Activated B cell treated with CpG ODN at 0.5 μM for 24 hours (primary cell): ENCODE results near the gene PIGS. TPM values are rescaled to one million over a fixed set of nuclear protein-coding genes. Genes with fewer than 3 reads are reported as not detected.
"Not testable (repeated sequence)": the region's sequence is repeated elsewhere in the genome, so short reads cannot be mapped to it uniquely, and the experiment has no call there.

Experiments
- ATAC-seq: fragments of 200-7000 bp; cut with Tn5 transposase; one replicate; pipeline ENCODE4 v1.10.0; 2021; ENCODE audit warnings: low read depth, mild to moderate bottlenecking, moderate library complexity
- CTCF ChIA-PET: fragments of 350-600 bp; sonication (Branson Sonifier 250); formaldehyde crosslinking; loops from one replicate; lab custom pipeline; 2021; ENCODE audit warnings: antibody characterized with exemption; lab: Charles Lee
- POLR2A ChIA-PET: fragments of 350-600 bp; sonication (Branson Sonifier 250); formaldehyde crosslinking; loops from one replicate; lab custom pipeline; 2021; ENCODE audit warnings: antibody characterized with exemption; lab: Charles Lee
- DNase-seq: peaks from one replicate; pipeline ENCODE4 v3.0.0; 2022
- H3K27ac Mint-ChIP-seq: one replicate; pipeline ENCODE4 v1.8.0; 2020; ENCODE audit warnings: mixed read lengths
- H3K27me3 Mint-ChIP-seq: one replicate; pipeline ENCODE4 v1.8.0; 2021; ENCODE audit warnings: mixed read lengths
- H3K36me3 Mint-ChIP-seq: one replicate; pipeline ENCODE4 v1.8.0; 2021; ENCODE audit warnings: low read depth, mixed read lengths
- H3K4me1 Mint-ChIP-seq: one replicate; pipeline ENCODE4 v1.8.0; 2021; ENCODE audit warnings: mixed read lengths
- H3K4me3 Mint-ChIP-seq: one replicate; pipeline ENCODE4 v1.8.0; 2020; ENCODE audit warnings: mild to moderate bottlenecking, mixed read lengths
- H3K9me3 Mint-ChIP-seq: one replicate; pipeline ENCODE4 v1.8.0; 2020; ENCODE audit warnings: mixed read lengths
- CTCF ChIP-seq: fragments of 200-600 bp; IDR thresholded peaks from one replicate; pipeline ENCODE4 v1.8.0; 2022; ENCODE audit warnings: antibody characterized with exemption, mild to moderate bottlenecking
- intact Hi-C: fragments of 100-400 bp; cut with micrococcal nuclease; formaldehyde crosslinking; loops from one replicate; pipeline ENCODE4 v1.15.1; 2024
- total RNA-seq: library from RNA; stranded (reverse); gene quantifications from 2 replicates; pipeline ENCODE4 v1.2.3, GENCODE V29; 2022

Gene PIGS
- total RNA-seq, 1 donor from 2014 or later, result 92.2 TPM

GRCh38 chr17:28610376-28610775 lies 39.1 kb upstream of the PIGS start:
- H3K36me3 Mint-ChIP-seq, result peaks cover 38% of the 10 kb centered on the region
- POLR2A ChIA-PET, result interaction anchor here (1.8 kb wide), 1 partner anchor 11 kb away, joined by 11 read pairs; no protein-coding TSS in a partner anchor
- H3K4me1 Mint-ChIP-seq, result peaks cover 28% of the 10 kb centered on the region
- no peak for DNase-seq
- no peak overlapping the region for H3K4me3 Mint-ChIP-seq
- no peak overlapping the region for H3K27ac Mint-ChIP-seq
- no peak for ATAC-seq
- intact Hi-C loops, result loop anchor here (5.0 kb wide), 2 partner anchors 38 to 58 kb away; partner anchors contain the start of genes PIGS and UNC119
- no peaks in the 10 kb centered on the region for H3K9me3 Mint-ChIP-seq
- CTCF ChIA-PET, result interaction anchor here (1.2 to 4.7 kb wide), 3 partner anchors 13 to 115 kb away, joined by 3 to 66 read pairs (median 32); no protein-coding TSS in a partner anchor
- TF ChIP-seq CTCF, result no peak
- no peaks in the 10 kb centered on the region for H3K27me3 Mint-ChIP-seq

GRCh38 chr17:28604031-28604430 lies 32.7 kb upstream of the PIGS start:
- CTCF ChIA-PET, H3K27ac Mint-ChIP-seq, H3K4me3 Mint-ChIP-seq, intact Hi-C loops, DNase-seq, ATAC-seq, POLR2A ChIA-PET, H3K4me1 Mint-ChIP-seq, H3K9me3 Mint-ChIP-seq, H3K27me3 Mint-ChIP-seq: not testable (repeated sequence)
- peaks cover 13% of the 10 kb centered on the region for H3K36me3 Mint-ChIP-seq

- ChIA-PET POLR2A (interaction anchor here (0.5 to 4.9 kb wide), 28 partner anchors 8 to 705 kb away, joined by 3 to 80 read pairs (median 5); partner anchors contain the start of genes ALDOC, BLTP2, PHF12 and PIGS), CTCF (interaction anchor here (0.7 to 2.0 kb wide), 7 partner anchors 12 to 60 kb away, joined by 3 to 9 read pairs (median 4); partner anchors contain the start of genes PIGS and RSKR)
- no peak for TF ChIP-seq CTCF
- peak overlapping the region; percentile 87 for H3K4me3 Mint-ChIP-seq
- H3K9me3 Mint-ChIP-seq, result no peaks in the 10 kb centered on the region
- intact Hi-C loops, result loop anchor here (1.0 to 5.0 kb wide), 8 partner anchors 22 to 693 kb away; partner anchors contain the start of genes BLTP2, NUFIP2, PHF12 and PIGS
- H3K27me3 Mint-ChIP-seq, result no peaks in the 10 kb centered on the region
- DNase-seq (peak; percentile 49), ATAC-seq (peak; percentile 62)
- H3K4me1 Mint-ChIP-seq, result peaks cover 24% of the 10 kb centered on the region
- peaks cover 8% of the 10 kb centered on the region for H3K36me3 Mint-ChIP-seq
- H3K27ac Mint-ChIP-seq, result peak overlapping the region; percentile 96
These were observed 28.2 kb upstream of the PIGS start for GRCh38 chr17:28599311-28600184.

GRCh38 chr17:28598799-28599310 lies 27.5 kb upstream of the PIGS start, which contains the start of gene SPAG5:
Gene SPAG5, minus strand, starts transcription at chr17:28599025. Its CDS starts 79 bp downstream, at chr17:28598946.
- H3K27me3 Mint-ChIP-seq, result no peaks in the 10 kb centered on the region
- POLR2A ChIA-PET, result interaction anchor here (0.6 to 4.9 kb wide), 22 partner anchors 8 to 353 kb away, joined by 3 to 80 read pairs (median 6); partner anchors contain the start of genes ALDOC, BLTP2, PHF12 and PIGS
- no peak for TF ChIP-seq CTCF
- CTCF ChIA-PET, result interaction anchor here (0.7 to 2.0 kb wide), 6 partner anchors 14 to 59 kb away, joined by 3 to 9 read pairs (median 4); partner anchors contain the start of genes PIGS and RSKR
- peak; percentile 94 for DNase-seq
- H3K36me3 Mint-ChIP-seq, result peaks cover 6% of the 10 kb centered on the region
- peaks cover 24% of the 10 kb centered on the region for H3K4me1 Mint-ChIP-seq
- intact Hi-C loops, result loop anchor here (1.0 to 5.0 kb wide), 8 partner anchors 22 to 693 kb away; partner anchors contain the start of genes BLTP2, NUFIP2, PHF12 and PIGS
- H3K4me3 Mint-ChIP-seq, result peak within 1 kb of the TSS; percentile 87
- H3K27ac Mint-ChIP-seq, result peak within 1 kb of the TSS; percentile 96
- H3K9me3 Mint-ChIP-seq, result no peaks in the 10 kb centered on the region
- ATAC-seq, result peak; percentile 89

GRCh38 chr17:28598389-28598788 lies 27.1 kb upstream of the PIGS start:
- Mint-ChIP-seq H3K4me1 (peaks cover 24% of the 10 kb centered on the region), H3K27me3 (no peaks in the 10 kb centered on the region), H3K4me3 (peak overlapping the region; percentile 87), H3K27ac (peak overlapping the region; percentile 96), H3K36me3 (peaks cover 6% of the 10 kb centered on the region), H3K9me3 (no peaks in the 10 kb centered on the region)
- POLR2A ChIA-PET, result interaction anchor here (1.2 to 4.9 kb wide), 10 partner anchors 19 to 351 kb away, joined by 5 to 80 read pairs (median 8); partner anchors contain the start of genes ALDOC, PIGS and UNC119
- DNase-seq, result no peak
- CTCF ChIA-PET, result interaction anchor here (1.1 to 2.0 kb wide), 3 partner anchors 12 to 27 kb away, joined by 3 to 9 read pairs (median 7); partner anchors contain the start of genes PIGS and RSKR
- intact Hi-C loops, result loop anchor here (5.0 kb wide), 2 partner anchors 354 to 694 kb away; partner anchors contain the start of genes NUFIP2 and PHF12
- ATAC-seq, result no peak
- no peak for TF ChIP-seq CTCF
